GM18502 (cell line): ENCODE measurements around the gene HINT2.

ENCODE experiments used
- ATAC-seq: cut with Tn5 transposase; IDR thresholded peaks from one replicate; pipeline ENCODE4 v1.9.1; 2021; ENCODE audit warnings: mild to moderate bottlenecking; ENCODE audit not compliant: unreplicated experiment, poor library complexity

Gene HINT2

GRCh38 chr9:35789541-35789940 is 25.3 kb downstream of the HINT2 start:
- ATAC-seq: no peak

DNA sequence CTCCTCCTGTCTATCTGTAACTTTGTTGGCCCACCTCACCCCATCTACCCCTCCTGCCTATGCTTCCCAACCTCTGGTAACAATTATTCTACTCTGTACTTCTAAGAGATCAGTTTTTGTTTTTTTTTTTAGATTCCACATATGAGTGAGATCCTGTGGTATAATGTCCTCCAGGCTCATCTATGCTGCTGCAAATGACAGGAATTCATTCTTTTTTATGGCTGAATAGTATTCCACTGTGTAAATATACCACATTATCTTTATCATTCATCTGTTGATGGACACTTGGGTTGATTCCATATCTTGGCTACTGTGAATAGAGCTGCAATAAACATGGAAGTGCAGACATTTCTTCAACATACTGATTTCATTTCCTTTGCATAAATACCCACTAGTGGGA is 31.4 kb downstream of the HINT2 start:
- no peak for ATAC-seq

GRCh38 chr9:35781066-35781465 is 33.8 kb downstream of the HINT2 start:
- ATAC-seq: no peak

DNA sequence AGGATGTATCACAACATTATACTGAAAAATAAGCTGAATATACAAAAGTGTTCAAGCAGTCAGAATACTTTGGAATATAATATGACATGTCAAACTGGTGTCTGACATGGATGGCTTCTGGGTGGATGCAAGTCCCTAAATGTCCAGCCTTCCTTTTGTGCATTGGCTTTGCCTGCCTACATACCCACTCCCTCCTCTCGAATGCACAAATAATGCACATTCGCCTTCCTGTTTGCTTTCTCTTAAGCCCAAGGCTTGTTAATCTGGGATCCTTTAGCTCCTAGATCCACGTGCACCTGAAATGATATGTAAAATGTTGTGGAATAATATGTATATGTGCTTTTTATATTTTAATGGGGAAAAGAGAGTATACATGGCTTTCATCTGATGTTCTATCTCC is 36.3 kb downstream of the HINT2 start:
- no peak for ATAC-seq

GRCh38 chr9:35776018-35776417 is 38.8 kb downstream of the HINT2 start:
- ATAC-seq: no peak

DNA sequence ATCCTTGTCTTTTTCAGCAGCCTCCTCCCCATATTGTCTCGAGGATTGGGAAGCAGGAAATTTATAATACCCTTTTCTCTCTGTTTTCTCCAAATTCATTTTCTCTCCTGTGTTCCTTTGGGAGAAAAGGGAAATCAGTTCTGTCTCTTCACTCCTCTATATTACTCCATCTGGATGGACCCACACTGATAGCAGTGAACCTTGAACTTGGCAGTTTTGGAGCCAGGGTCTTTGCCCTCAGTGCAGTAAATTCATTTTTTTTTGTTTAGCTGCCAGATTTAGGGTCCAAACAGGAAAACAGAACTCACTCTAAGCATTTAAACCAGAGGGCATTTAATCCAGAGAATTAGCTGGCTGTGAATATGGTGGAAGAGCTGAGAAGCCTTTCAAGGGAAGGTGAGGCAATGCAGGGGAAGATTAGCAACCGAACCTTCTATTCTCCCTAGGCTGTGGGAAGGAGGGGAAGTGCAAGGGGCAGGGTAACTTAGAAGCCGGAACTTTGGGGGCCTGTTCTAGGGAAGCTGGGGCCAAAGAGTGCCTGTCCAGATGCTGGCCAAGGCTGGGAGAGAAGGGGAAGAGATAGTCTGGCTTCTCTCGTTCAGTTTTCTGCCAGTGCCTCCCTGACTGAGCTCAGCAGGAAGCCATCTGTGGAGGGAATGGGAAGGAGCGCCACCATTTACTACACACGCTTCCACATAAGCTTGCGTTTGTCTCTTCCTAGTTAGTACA is 39.8 kb downstream of the HINT2 start:
- no peak for ATAC-seq

- ATAC-seq: no peak
These were observed 42.9 kb downstream of the HINT2 start for GRCh38 chr9:35771943-35772342.

GRCh38 chr9:35771534-35771933 is 43.3 kb downstream of the HINT2 start:
- no peak for ATAC-seq

DNA sequence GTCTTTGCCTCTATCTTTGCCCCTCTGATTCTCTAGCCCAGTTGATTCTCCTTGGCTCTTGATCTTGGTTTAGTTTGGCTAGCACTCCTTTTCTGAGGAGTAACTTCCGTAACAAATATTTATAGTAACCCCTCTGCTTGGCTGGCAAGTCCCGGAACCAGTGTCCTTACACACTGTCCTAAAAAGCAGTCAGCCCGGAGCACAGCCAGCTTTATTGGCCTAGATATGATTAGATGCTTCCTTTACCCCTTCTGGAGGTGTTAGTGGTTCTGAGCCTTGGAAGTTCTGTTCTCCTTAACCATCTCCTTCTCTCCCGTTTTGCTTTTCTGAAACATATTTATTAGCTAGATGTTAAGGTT is 43.8 kb downstream of the HINT2 start:
- no peak for ATAC-seq

DNA sequence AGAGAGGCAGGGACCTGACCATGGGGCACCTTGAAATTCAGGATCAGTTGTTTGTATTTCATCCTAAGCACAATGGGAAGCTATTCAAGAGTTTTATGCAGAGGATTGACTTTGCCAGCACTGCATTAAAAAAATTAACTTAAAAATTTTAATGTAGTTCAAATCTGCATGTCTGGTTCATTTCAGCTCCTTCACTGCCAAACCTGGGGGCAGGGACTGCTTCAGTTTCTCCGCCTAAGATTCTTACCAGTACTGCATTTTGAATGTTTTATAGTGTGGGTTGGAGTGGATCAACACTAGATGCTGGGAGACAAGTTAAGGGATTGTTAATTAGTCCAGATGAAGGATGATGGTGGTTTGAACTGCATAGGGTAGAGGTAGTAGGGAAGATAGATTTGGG is 45.1 kb downstream of the HINT2 start:
- ATAC-seq: no peak

- no peak for ATAC-seq
These were observed 47.4 kb downstream of the HINT2 start for GRCh38 chr9:35767458-35767857.

DNA sequence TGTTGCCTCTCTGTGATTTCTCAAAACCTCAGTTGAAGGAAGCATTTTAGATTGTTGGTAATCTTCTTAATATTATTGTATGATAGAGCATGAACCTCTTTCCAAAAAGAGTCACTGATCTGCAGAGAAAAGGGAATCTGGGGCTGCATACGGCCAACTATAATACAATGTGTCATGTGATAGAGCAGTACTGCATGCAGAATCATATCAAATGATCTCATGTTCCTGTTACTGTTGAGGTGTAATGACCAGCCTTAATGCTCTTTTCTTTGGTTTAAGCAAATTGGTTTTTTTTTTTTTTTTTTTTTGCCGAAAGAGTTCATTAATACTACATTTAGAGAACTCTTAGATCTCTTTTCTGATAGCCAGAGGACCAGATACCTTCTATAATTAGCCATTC is 47.8 kb downstream of the HINT2 start:
- ATAC-seq: no peak

GRCh38 chr9:35763803-35764202 is 51.0 kb downstream of the HINT2 start:
- no peak for ATAC-seq

DNA sequence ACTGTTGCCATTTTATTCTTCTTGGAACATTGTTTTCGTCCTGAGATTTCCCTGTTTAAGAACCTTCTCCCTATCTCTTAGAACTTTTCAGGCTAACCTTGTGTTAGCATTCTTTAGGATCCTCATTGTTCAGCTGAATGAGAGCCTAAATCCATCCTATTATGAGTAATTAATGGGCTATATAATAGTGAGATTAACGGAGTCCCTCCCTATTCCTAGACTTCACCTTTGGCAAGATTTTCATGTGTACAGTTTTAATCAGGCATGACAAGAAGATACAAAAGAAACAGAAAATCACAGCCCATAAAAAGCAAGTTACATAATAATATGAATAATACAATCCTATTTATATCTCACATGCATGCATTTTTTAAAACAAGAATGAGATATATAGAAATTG is 51.7 kb downstream of the HINT2 start:
- ATAC-seq: no peak
